GM23338 (cell line): ENCODE measurements around the gene GRID2.

ENCODE experiments used
- CTCF ChIP-seq, 2 experiments: fragments of 200-600 bp in 1 of 2; sonication (generic) in 1 of 2; conservative IDR thresholded peaks; 2 replicates each; pipeline versions ENCODE4 v1.5.1 to v1.6.1; 2016 to 2017; ENCODE audit warnings: antibody characterized with exemption in 2 of 2, low read depth in 2 of 2, mild to moderate bottlenecking in 2 of 2, moderate library complexity in 1 of 2
- EZH2 ChIP-seq: fragments of 200-600 bp; sonication (generic); IDR thresholded peaks from one replicate; pipeline ENCODE4 v1.8.0; 2017; ENCODE audit warnings: antibody characterized with exemption, mild to moderate bottlenecking, low read depth; ENCODE audit not compliant: unreplicated experiment
- EZH2phosphoT487 ChIP-seq: fragments of 200-600 bp; sonication (generic); IDR thresholded peaks from one replicate; pipeline ENCODE4 v1.8.1; 2018; ENCODE audit warnings: antibody characterized with exemption; ENCODE audit not compliant: unreplicated experiment
- JUNB ChIP-seq: IDR thresholded peaks from one replicate; pipeline ENCODE4 v1.6.1; 2016; ENCODE audit warnings: antibody characterized with exemption; ENCODE audit not compliant: unreplicated experiment
- POLR2AphosphoS5 ChIP-seq: IDR thresholded peaks from 2 replicates; pipeline ENCODE4 v1.6.1; 2016; ENCODE audit warnings: antibody characterized with exemption, low read depth
- REST ChIP-seq: IDR thresholded peaks from one replicate; pipeline ENCODE4 v1.6.1; 2018; ENCODE audit warnings: antibody characterized with exemption; ENCODE audit not compliant: unreplicated experiment
- STAT1 ChIP-seq: IDR thresholded peaks from one replicate; pipeline ENCODE4 v1.6.1; 2016; ENCODE audit warnings: antibody characterized with exemption; ENCODE audit not compliant: unreplicated experiment
- ZNF114 ChIP-seq: fragments of 250-450 bp; sonication (Bioruptor Pico); IDR thresholded peaks from 2 replicates; pipeline ENCODE4 v1.5.0; 2020; ENCODE audit warnings: mild to moderate bottlenecking, moderate library complexity
- ZNF462 ChIP-seq: fragments of 250-450 bp; sonication (Bioruptor Pico); IDR thresholded peaks from 2 replicates; pipeline ENCODE4 v1.5.0; 2020; ENCODE audit warnings: mild to moderate bottlenecking, moderate library complexity

- TF ChIP-seq REST (no peak), CTCF (conservative IDR thresholded peaks at IDR 0.05; ENCODE audit: low read depth in 2 of 2) (no peak), EZH2phosphoT487 (no peak), POLR2AphosphoS5 (no peak), EZH2 (no peak), JUNB (no peak), STAT1 (no peak), ZNF114 (no peak), ZNF462 (CRISPR knock-in tag) (no peak)
These were observed 1008.5 kb downstream of the GRID2 start for GRCh38 chr4:93312299-93312698.
